Stimulated activated CD8-positive, alpha-beta memory T cell treated with anti-CD3 and anti-CD28 coated beads, Interleukin-4, amount 100 ng/mL, for 48 hours (primary cell): ENCODE results near the gene PRKAG2.
A peak's percentile ranks its signal among the peaks of the same experiment; 100 is the strongest.
"Not testable (repeated sequence)": the region's sequence is repeated elsewhere in the genome, so short reads cannot be mapped to it uniquely, and the experiment has no call there.

Source experiments
- DNase-seq: peaks from one replicate; pipeline ENCODE4 v3.0.0-alpha.2; 2020

Gene PRKAG2

GRCh38 chr7:151599401-151600227 lies 277.3 kb downstream of the PRKAG2 start:
- DNase-seq: peak; percentile 34

GRCh38 chr7:151597541-151598444 lies 279.1 kb downstream of the PRKAG2 start:
- no peak for DNase-seq

- no peak for DNase-seq
Observed at GRCh38 chr7:151595702-151596350, 281.1 kb downstream of the PRKAG2 start.

GRCh38 chr7:151592868-151593486 lies 283.9 kb downstream of the PRKAG2 start:
- DNase-seq: no peak

GRCh38 chr7:151592330-151592729 lies 284.6 kb downstream of the PRKAG2 start:
- no peak for DNase-seq

- no peak for DNase-seq
Observed at GRCh38 chr7:151591866-151592265, 285.0 kb downstream of the PRKAG2 start.

GRCh38 chr7:151590850-151591771 lies 285.8 kb downstream of the PRKAG2 start:
- no peak for DNase-seq

GRCh38 chr7:151590071-151590849 lies 286.7 kb downstream of the PRKAG2 start:
- no peak for DNase-seq

- DNase-seq: no peak
Observed at GRCh38 chr7:151588982-151589381, 287.9 kb downstream of the PRKAG2 start.

- no peak for DNase-seq
Observed at GRCh38 chr7:151586531-151587260, 290.2 kb downstream of the PRKAG2 start.

GRCh38 chr7:151585744-151586393 lies 291.0 kb downstream of the PRKAG2 start:
- DNase-seq: no peak

GRCh38 chr7:151581741-151582140 lies 295.2 kb downstream of the PRKAG2 start:
- DNase-seq: no peak

GRCh38 chr7:151579644-151580043 lies 297.3 kb downstream of the PRKAG2 start:
- no peak for DNase-seq

- DNase-seq: no peak
Observed at GRCh38 chr7:151575410-151575809, 301.5 kb downstream of the PRKAG2 start.

GRCh38 chr7:151573046-151573445 lies 303.9 kb downstream of the PRKAG2 start:
- DNase-seq: not testable (repeated sequence)

- DNase-seq: no peak
Observed at GRCh38 chr7:151572136-151572535, 304.8 kb downstream of the PRKAG2 start.

- DNase-seq: no peak
Observed at GRCh38 chr7:151571471-151571870, 305.4 kb downstream of the PRKAG2 start.

GRCh38 chr7:151570366-151570915 lies 306.5 kb downstream of the PRKAG2 start:
- no peak for DNase-seq
